Mucosa of descending colon (tissue), 3 donors: ENCODE measurements around the gene TBL1X. TPM values are rescaled to one million over a fixed set of nuclear protein-coding genes. Genes with fewer than 3 reads are reported as not detected.

Source experiments
- ATAC-seq: fragments of 200-7000 bp; cut with Tn5 transposase; one replicate; pipeline ENCODE4 v1.9.1; 2020; ENCODE audit warnings: mild to moderate bottlenecking, moderate library complexity
- DNase-seq, 3 donors: peaks; one replicate each; pipeline ENCODE4 v3.0.0-alpha.2; 2020
- H3K36me3 ChIP-seq: fragments of 200-600 bp; one replicate; pipeline ENCODE4 v1.8.0; 2021; ENCODE audit warnings: low read depth, mild to moderate bottlenecking
- H3K4me1 ChIP-seq: fragments of 200-600 bp; one replicate; pipeline ENCODE4 v1.8.0; 2021; ENCODE audit warnings: low read depth, mild to moderate bottlenecking
- H3K4me3 ChIP-seq: fragments of 200-600 bp; one replicate; pipeline ENCODE4 v1.8.0; 2021; ENCODE audit warnings: mild to moderate bottlenecking
- H3K9me3 ChIP-seq: fragments of 200-600 bp; one replicate; pipeline ENCODE4 v1.8.0; 2021; ENCODE audit warnings: mild to moderate bottlenecking
- CTCF ChIP-seq: fragments of 200-600 bp; IDR thresholded peaks from one replicate; pipeline ENCODE4 v1.8.0; 2022; ENCODE audit warnings: antibody characterized with exemption, mild to moderate bottlenecking
- intact Hi-C, 2 donors: fragments of 100-400 bp; cut with DNase I in 1 of 2; cut with micrococcal nuclease in 1 of 2; formaldehyde crosslinking; loops; one replicate each; pipeline versions ENCODE4 v1.11.0 to v1.11.1; 2022; cut with DNase I, micrococcal nuclease
- total RNA-seq, 3 donors: library from RNA; stranded (reverse); fragmentation: NEBNext Ultra II Directional in 2 of 3; extraction: Animal tissue kit (Norgen Biotek cat#: 25700) in 2 of 3; gene quantifications; one replicate each; pipeline versions ENCODE4 v1.2.1 to v1.2.4, GENCODE V29; 2021 to 2023
- donor health status: DM: no; HTN: no; CAD: no; lungs with moderate emphysema.
- donor health status: DM: no; HTN: no; CAD: no.
- donor health status: DM: no; HTN: yes; CAD: no.

TBL1X gene
- total RNA-seq, 3 donors from 2014 or later, result 12.1 to 26.6 (median 16.3) TPM

GRCh38 chrX:9436812-9437211 lies 28.0 kb upstream of the TBL1X start:
- no peak for TF ChIP-seq CTCF
- DNase-seq (no peak), ATAC-seq (no peak)
- intact Hi-C loops, result no loop called here
- no peak overlapping the region for H3K4me3 ChIP-seq
- H3K36me3 ChIP-seq, result no peaks in the 10 kb centered on the region
- no peaks in the 10 kb centered on the region for H3K9me3 ChIP-seq
- no peaks in the 10 kb centered on the region for H3K4me1 ChIP-seq

GRCh38 chrX:9438933-9439494 lies 25.8 kb upstream of the TBL1X start:
- H3K36me3 ChIP-seq, result no peaks in the 10 kb centered on the region
- TF ChIP-seq CTCF, result no peak
- no peaks in the 10 kb centered on the region for H3K4me1 ChIP-seq
- intact Hi-C loops, result no loop called here
- ATAC-seq, result no peak
- DNase-seq, result no peak
- no peak overlapping the region for H3K4me3 ChIP-seq
- no peaks in the 10 kb centered on the region for H3K9me3 ChIP-seq

GRCh38 chrX:9440116-9440844 lies 24.6 kb upstream of the TBL1X start:
- Histone ChIP-seq H3K9me3 (no peaks in the 10 kb centered on the region), H3K4me3 (no peak overlapping the region), H3K4me1 (no peaks in the 10 kb centered on the region), H3K36me3 (no peaks in the 10 kb centered on the region)
- no peak for ATAC-seq
- no peak for TF ChIP-seq CTCF
- no peak for DNase-seq
- intact Hi-C loops, result no loop called here

- TF ChIP-seq CTCF, result no peak
Observed at GRCh38 chrX:9442056-9442455, 22.8 kb upstream of the TBL1X start.

GRCh38 chrX:9443327-9443726 lies 21.5 kb upstream of the TBL1X start:
- H3K36me3 ChIP-seq, result no peaks in the 10 kb centered on the region
- H3K4me3 ChIP-seq, result no peak overlapping the region
- intact Hi-C loops, result no loop called here
- no peak for TF ChIP-seq CTCF
- no peaks in the 10 kb centered on the region for H3K9me3 ChIP-seq
- DNase-seq (no peak), ATAC-seq (no peak)
- H3K4me1 ChIP-seq, result no peaks in the 10 kb centered on the region

More at GRCh38 chrX:9442056-9442455, 22.8 kb upstream of the TBL1X start:
- no peak for ATAC-seq
- no peaks in the 10 kb centered on the region for H3K9me3 ChIP-seq
- intact Hi-C loops, result no loop called here
- no peak for DNase-seq
- no peaks in the 10 kb centered on the region for H3K36me3 ChIP-seq
- no peaks in the 10 kb centered on the region for H3K4me1 ChIP-seq
- H3K4me3 ChIP-seq, result no peak overlapping the region
